Measurements from ENCODE around the gene MAP3K4. TPM values are rescaled to one million over a fixed set of nuclear protein-coding genes. Genes with fewer than 3 reads are reported as not detected.

The MAP3K4 gene
- polyA plus RNA-seq, 4 donors: 12.4 to 29.5 (median 18.2) TPM

DNA sequence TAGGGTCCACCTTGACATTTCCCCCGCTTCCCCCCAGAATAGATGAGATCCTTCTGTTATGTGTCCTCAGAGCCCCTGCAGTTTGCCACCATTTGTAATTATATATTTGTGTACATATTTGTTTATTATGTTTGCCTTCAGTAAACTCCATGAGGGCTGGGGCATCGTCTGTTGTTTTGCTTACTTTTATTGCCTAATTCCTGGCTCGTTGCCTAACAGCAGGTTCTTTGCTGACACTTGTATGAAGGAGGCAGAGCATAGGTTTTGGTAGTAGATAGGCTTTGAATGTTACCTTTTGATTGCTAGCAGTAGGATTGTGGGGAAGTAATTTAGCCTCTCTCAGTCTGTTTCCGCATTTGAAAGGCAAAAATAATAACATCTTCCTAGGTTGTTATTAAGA, 9.9 kb downstream of the MAP3K4 start:
- H3K4me1 ChIP-seq (ENCODE audit: control insufficient read depth in 3 of 3, insufficient read depth in 2 of 3, low read depth in 1 of 3, low read length in 2 of 3): peaks cover 0 to 3% (median 0%) of the 10 kb centered on the region in 3 donors

GRCh38 chr6:161003336-161003735, 11.8 kb downstream of the MAP3K4 start:
- WGBS, 3 donors: 92 to 98% (median 94%) methylated on average over 2 of the region's 2 CpGs
- H3K4me3 ChIP-seq (ENCODE audit: low read depth in 1 of 3, low read length in 3 of 3): no peak overlapping the region
- no peak overlapping the region for H3K27ac ChIP-seq (ENCODE audit: low read depth in 1 of 3, low read length in 2 of 3)
- no peaks in the 10 kb centered on the region for H3K9me3 ChIP-seq (ENCODE audit: control insufficient read depth in 2 of 2, insufficient read depth in 1 of 2, low read depth in 1 of 2, low read length in 1 of 2)
- H3K4me1 ChIP-seq (ENCODE audit: control insufficient read depth in 3 of 3, insufficient read depth in 2 of 3, low read depth in 1 of 3, low read length in 2 of 3): peaks cover 0 to 3% (median 0%) of the 10 kb centered on the region in 3 donors
- FAIRE-seq (no peak), DNase-seq (no peak)
- H3K27me3 ChIP-seq (ENCODE audit: control insufficient read depth in 3 of 3, insufficient read depth in 3 of 3, low read length in 3 of 3): no peaks in the 10 kb centered on the region
- no peaks in the 10 kb centered on the region for H3K36me3 ChIP-seq (ENCODE audit: control insufficient read depth in 3 of 3, insufficient read depth in 2 of 3, low read depth in 1 of 3, low read length in 3 of 3)

More for the DNA sequence above, 9.9 kb downstream of the MAP3K4 start:
- Histone ChIP-seq H3K9me3 (ENCODE audit: control insufficient read depth in 2 of 2, insufficient read depth in 1 of 2, low read depth in 1 of 2, low read length in 1 of 2) (no peaks in the 10 kb centered on the region), H3K36me3 (ENCODE audit: control insufficient read depth in 3 of 3, insufficient read depth in 2 of 3, low read depth in 1 of 3, low read length in 3 of 3) (no peaks in the 10 kb centered on the region), H3K27ac (ENCODE audit: low read depth in 1 of 3, low read length in 2 of 3) (no peak overlapping the region), H3K27me3 (ENCODE audit: control insufficient read depth in 3 of 3, insufficient read depth in 3 of 3, low read length in 3 of 3) (no peaks in the 10 kb centered on the region), H3K4me3 (ENCODE audit: low read depth in 1 of 3, low read length in 3 of 3) (no peak overlapping the region)
- FAIRE-seq: no peak
- WGBS, 3 donors: 43 to 63% (median 53%) methylated on average over 4 of the region's 4 CpGs
- peak; percentile 21 to 52 for DNase-seq

- FAIRE-seq (no peak), DNase-seq (no peak)
- no peak overlapping the region for H3K4me3 ChIP-seq (ENCODE audit: low read depth in 1 of 3, low read length in 3 of 3)
- H3K9me3 ChIP-seq (ENCODE audit: control insufficient read depth in 2 of 2, insufficient read depth in 1 of 2, low read depth in 1 of 2, low read length in 1 of 2): no peaks in the 10 kb centered on the region
- no peaks in the 10 kb centered on the region for H3K27me3 ChIP-seq (ENCODE audit: control insufficient read depth in 3 of 3, insufficient read depth in 3 of 3, low read length in 3 of 3)
- peaks cover 0 to 3% (median 0%) of the 10 kb centered on the region in 3 donors for H3K4me1 ChIP-seq (ENCODE audit: control insufficient read depth in 3 of 3, insufficient read depth in 2 of 3, low read depth in 1 of 3, low read length in 2 of 3)
- H3K36me3 ChIP-seq (ENCODE audit: control insufficient read depth in 3 of 3, insufficient read depth in 2 of 3, low read depth in 1 of 3, low read length in 3 of 3): peaks cover 0 to 4% (median 0%) of the 10 kb centered on the region in 3 donors
- no peak overlapping the region for H3K27ac ChIP-seq (ENCODE audit: low read depth in 1 of 3, low read length in 2 of 3)
- 92 to 98% (median 94%) methylated on average over 4 of the region's 4 CpGs for WGBS, 3 donors
Measured at GRCh38 chr6:161008245-161008644, 16.7 kb downstream of the MAP3K4 start.

GRCh38 chr6:161009991-161010390, 18.4 kb downstream of the MAP3K4 start:
- DNase-seq: no peak
- no peak for FAIRE-seq
- no peaks in the 10 kb centered on the region for H3K9me3 ChIP-seq (ENCODE audit: control insufficient read depth in 2 of 2, insufficient read depth in 1 of 2, low read depth in 1 of 2, low read length in 1 of 2)
- peaks cover 0 to 4% (median 0%) of the 10 kb centered on the region in 3 donors for H3K36me3 ChIP-seq (ENCODE audit: control insufficient read depth in 3 of 3, insufficient read depth in 2 of 3, low read depth in 1 of 3, low read length in 3 of 3)
- peaks cover 0 to 3% (median 0%) of the 10 kb centered on the region in 3 donors for H3K4me1 ChIP-seq (ENCODE audit: control insufficient read depth in 3 of 3, insufficient read depth in 2 of 3, low read depth in 1 of 3, low read length in 2 of 3)
- H3K27me3 ChIP-seq (ENCODE audit: control insufficient read depth in 3 of 3, insufficient read depth in 3 of 3, low read length in 3 of 3): no peaks in the 10 kb centered on the region
- no peak overlapping the region for H3K4me3 ChIP-seq (ENCODE audit: low read depth in 1 of 3, low read length in 3 of 3)
- H3K27ac ChIP-seq (ENCODE audit: low read depth in 1 of 3, low read length in 2 of 3): no peak overlapping the region
- 90 to 93% (median 93%) methylated on average over 3 of the region's 3 CpGs for WGBS, 3 donors

GRCh38 chr6:161010418-161010817, 18.8 kb downstream of the MAP3K4 start:
- Histone ChIP-seq H3K9me3 (ENCODE audit: control insufficient read depth in 2 of 2, insufficient read depth in 1 of 2, low read depth in 1 of 2, low read length in 1 of 2) (no peaks in the 10 kb centered on the region), H3K27me3 (ENCODE audit: control insufficient read depth in 3 of 3, insufficient read depth in 3 of 3, low read length in 3 of 3) (no peaks in the 10 kb centered on the region), H3K4me3 (ENCODE audit: low read depth in 1 of 3, low read length in 3 of 3) (no peak overlapping the region), H3K36me3 (ENCODE audit: control insufficient read depth in 3 of 3, insufficient read depth in 2 of 3, low read depth in 1 of 3, low read length in 3 of 3) (peaks cover 0 to 5% (median 0%) of the 10 kb centered on the region in 3 donors), H3K4me1 (ENCODE audit: control insufficient read depth in 3 of 3, insufficient read depth in 2 of 3, low read depth in 1 of 3, low read length in 2 of 3) (peaks cover 0 to 3% (median 0%) of the 10 kb centered on the region in 3 donors), H3K27ac (ENCODE audit: low read depth in 1 of 3, low read length in 2 of 3) (no peak overlapping the region)
- 21 to 55% (median 41%) methylated on average over 1 of the region's 1 CpG for WGBS, 3 donors
- FAIRE-seq (peak; percentile 81), DNase-seq (no peak)

GRCh38 chr6:161011492-161012480, 20.2 kb downstream of the MAP3K4 start:
- DNase-seq: no peak
- Histone ChIP-seq H3K4me1 (ENCODE audit: control insufficient read depth in 3 of 3, insufficient read depth in 2 of 3, low read depth in 1 of 3, low read length in 2 of 3) (peaks cover 0 to 3% (median 0%) of the 10 kb centered on the region in 3 donors), H3K9me3 (ENCODE audit: control insufficient read depth in 2 of 2, insufficient read depth in 1 of 2, low read depth in 1 of 2, low read length in 1 of 2) (no peaks in the 10 kb centered on the region), H3K27me3 (ENCODE audit: control insufficient read depth in 3 of 3, insufficient read depth in 3 of 3, low read length in 3 of 3) (no peaks in the 10 kb centered on the region), H3K4me3 (ENCODE audit: low read depth in 1 of 3, low read length in 3 of 3) (no peak overlapping the region), H3K27ac (ENCODE audit: low read depth in 1 of 3, low read length in 2 of 3) (no peak overlapping the region), H3K36me3 (ENCODE audit: control insufficient read depth in 3 of 3, insufficient read depth in 2 of 3, low read depth in 1 of 3, low read length in 3 of 3) (peaks cover 0 to 8% (median 0%) of the 10 kb centered on the region in 3 donors)
- WGBS, 3 donors: 62 to 77% (median 74%) methylated on average over 8 of the region's 8 CpGs
- no peak for FAIRE-seq

DNA sequence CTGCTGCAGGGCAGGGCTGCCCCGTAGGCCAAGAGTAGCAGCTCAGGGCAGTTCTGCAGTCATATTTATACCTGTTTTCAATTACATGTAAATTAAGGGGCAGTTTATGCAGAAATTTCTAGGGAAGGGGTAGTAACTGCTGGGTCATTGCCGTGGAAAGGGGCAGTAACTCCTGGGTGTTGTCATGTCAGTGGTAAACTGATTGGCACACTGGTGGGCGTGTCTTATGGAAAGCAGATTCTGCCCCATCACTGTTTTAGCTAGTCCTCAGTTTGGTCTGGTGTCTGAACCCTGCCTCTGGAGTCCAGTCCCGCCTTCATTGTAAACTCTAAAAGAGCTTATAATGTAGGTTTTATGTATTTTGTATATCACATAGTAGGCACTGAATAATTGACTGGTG, 22.1 kb downstream of the MAP3K4 start:
- H3K4me3 ChIP-seq (ENCODE audit: low read depth in 1 of 3, low read length in 3 of 3): no peak overlapping the region
- H3K36me3 ChIP-seq (ENCODE audit: control insufficient read depth in 3 of 3, insufficient read depth in 2 of 3, low read depth in 1 of 3, low read length in 3 of 3): peaks cover 0 to 8% (median 0%) of the 10 kb centered on the region in 3 donors
- H3K27ac ChIP-seq (ENCODE audit: low read depth in 1 of 3, low read length in 2 of 3): no peak overlapping the region
- FAIRE-seq: no peak
- H3K9me3 ChIP-seq (ENCODE audit: control insufficient read depth in 2 of 2, insufficient read depth in 1 of 2, low read depth in 1 of 2, low read length in 1 of 2): no peaks in the 10 kb centered on the region
- H3K27me3 ChIP-seq (ENCODE audit: control insufficient read depth in 3 of 3, insufficient read depth in 3 of 3, low read length in 3 of 3): no peaks in the 10 kb centered on the region
- no peak for DNase-seq
- WGBS, 3 donors: 94 to 96% (median 95%) methylated on average over 4 of the region's 4 CpGs
- H3K4me1 ChIP-seq (ENCODE audit: control insufficient read depth in 3 of 3, insufficient read depth in 2 of 3, low read depth in 1 of 3, low read length in 2 of 3): peaks cover 0 to 3% (median 0%) of the 10 kb centered on the region in 3 donors

DNA sequence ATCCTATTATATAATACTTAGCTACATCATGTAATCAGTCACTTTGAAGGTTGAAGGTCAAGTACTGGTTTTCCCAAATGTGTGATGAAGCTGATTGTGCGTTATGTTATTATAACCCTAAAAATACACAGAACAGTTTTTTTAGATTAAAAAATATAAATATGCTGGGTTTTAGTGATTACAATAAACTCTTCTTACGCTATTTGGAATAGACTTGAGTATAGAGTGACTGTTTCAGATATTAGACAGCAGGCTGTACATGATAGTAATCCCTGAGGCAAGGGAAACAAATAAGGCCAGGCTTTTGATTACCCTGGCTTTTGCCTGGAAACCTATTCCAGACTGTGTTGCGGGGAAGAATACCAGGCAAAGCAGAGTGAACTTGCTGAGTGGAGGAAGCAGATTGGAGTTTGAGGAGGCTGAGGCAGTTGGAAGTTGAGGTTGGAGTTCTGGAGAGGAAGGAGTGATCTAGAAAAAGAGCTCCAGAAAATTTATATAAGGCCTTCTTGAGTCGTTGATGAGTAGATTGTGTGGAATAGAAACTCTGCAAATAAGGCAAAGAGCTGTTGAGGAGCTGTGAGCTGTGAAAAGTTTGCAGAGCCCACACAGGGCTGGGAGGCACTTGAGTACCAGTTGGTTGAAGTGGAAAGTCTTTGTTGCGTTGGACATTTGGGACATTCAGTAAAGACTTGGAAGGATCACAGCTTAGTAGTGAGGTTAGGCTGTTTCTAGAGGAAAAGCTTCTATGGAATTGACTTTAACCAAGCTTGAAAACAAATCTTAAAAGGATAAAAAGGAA, 26.4 kb downstream of the MAP3K4 start:
- Histone ChIP-seq H3K27me3 (ENCODE audit: control insufficient read depth in 3 of 3, insufficient read depth in 3 of 3, low read length in 3 of 3) (no peaks in the 10 kb centered on the region), H3K36me3 (ENCODE audit: control insufficient read depth in 3 of 3, insufficient read depth in 2 of 3, low read depth in 1 of 3, low read length in 3 of 3) (peaks cover 0 to 7% (median 0%) of the 10 kb centered on the region in 3 donors), H3K9me3 (ENCODE audit: control insufficient read depth in 2 of 2, insufficient read depth in 1 of 2, low read depth in 1 of 2, low read length in 1 of 2) (no peaks in the 10 kb centered on the region), H3K4me3 (ENCODE audit: low read depth in 1 of 3, low read length in 3 of 3) (no peak overlapping the region), H3K27ac (ENCODE audit: low read depth in 1 of 3, low read length in 2 of 3) (no peak overlapping the region), H3K4me1 (ENCODE audit: control insufficient read depth in 3 of 3, insufficient read depth in 2 of 3, low read depth in 1 of 3, low read length in 2 of 3) (peaks cover 0 to 5% (median 2%) of the 10 kb centered on the region in 3 donors)
- FAIRE-seq (no peak), DNase-seq (no peak)
- WGBS, 3 donors: 75 to 89% (median 81%) methylated on average over 5 of the region's 5 CpGs
